Immature natural killer cell (primary cell): Measurements from ENCODE around the gene APBB1IP. TPM values are rescaled to one million over a fixed set of nuclear protein-coding genes. Genes with fewer than 3 reads are reported as not detected.
"Not testable (repeated sequence)": the region's sequence is repeated elsewhere in the genome, so short reads cannot be mapped to it uniquely, and the experiment has no call there.

ENCODE experiments used
- DNase-seq, 3 donors: peaks; one replicate each; pipeline ENCODE4 v3.0.0; 2022; ENCODE audit warnings: mixed read lengths in 1 of 3
- H3K27ac Mint-ChIP-seq, 6 donors: one replicate each; pipeline ENCODE4 v1.8.0; 2020; ENCODE audit warnings: mixed read lengths in 6 of 6, mild to moderate bottlenecking in 5 of 6, inconsistent platforms in 4 of 6, moderate library complexity in 3 of 6
- H3K27me3 Mint-ChIP-seq, 3 donors: one replicate each; pipeline ENCODE4 v1.8.0; 2020 to 2021; ENCODE audit warnings: low read depth in 3 of 3, mild to moderate bottlenecking in 3 of 3, mixed read lengths in 3 of 3, moderate library complexity in 3 of 3, inconsistent platforms in 1 of 3
- H3K36me3 Mint-ChIP-seq, 3 donors: one replicate each; pipeline ENCODE4 v1.8.0; 2020; ENCODE audit warnings: mixed read lengths in 3 of 3, inconsistent platforms in 2 of 3, mild to moderate bottlenecking in 2 of 3
- H3K4me1 Mint-ChIP-seq, 2 donors: one replicate each; pipeline ENCODE4 v1.8.0; 2020; ENCODE audit warnings: inconsistent platforms in 2 of 2, mild to moderate bottlenecking in 2 of 2, mixed read lengths in 2 of 2, moderate library complexity in 1 of 2
- H3K4me3 Mint-ChIP-seq, 5 donors: one replicate each; pipeline ENCODE4 v1.8.0; 2020; ENCODE audit warnings: mild to moderate bottlenecking in 5 of 5, mixed read lengths in 5 of 5, inconsistent platforms in 3 of 5, moderate library complexity in 3 of 5
- H3K9me3 Mint-ChIP-seq, 6 donors: one replicate each; pipeline ENCODE4 v1.8.0; 2020; ENCODE audit warnings: mild to moderate bottlenecking in 6 of 6, mixed read lengths in 6 of 6, inconsistent platforms in 4 of 6, moderate library complexity in 3 of 6
- polyA plus RNA-seq, 3 donors: library from polyadenylated mRNA; unstranded; fragments of 300-500 nt; fragmentation: Illumina TruSeq; gene quantifications; one replicate each; pipeline ENCODE4 v1.2.3, GENCODE V29; 2021

APBB1IP gene
- polyA plus RNA-seq, 3 donors from 2014 or later: 22.0 to 83.5 (median 29.8) TPM

- H3K27ac Mint-ChIP-seq: peak overlapping the region in 5 of 6 donors; percentile 6 to 36 (median 23)
Observed at GRCh38 chr10:26573674-26574073, 135.5 kb downstream of the APBB1IP start.

GRCh38 chr10:26574783-26575182, 136.6 kb downstream of the APBB1IP start:
- peaks cover 33 to 39% (median 39%) of the 10 kb centered on the region in 3 donors for H3K36me3 Mint-ChIP-seq
- peaks cover 11 to 13% of the 10 kb centered on the region in 2 donors for H3K4me1 Mint-ChIP-seq
- H3K4me3 Mint-ChIP-seq: no peak overlapping the region

More at GRCh38 chr10:26573674-26574073, 135.5 kb downstream of the APBB1IP start:
- Mint-ChIP-seq H3K36me3 (peaks cover 38 to 45% (median 39%) of the 10 kb centered on the region in 3 donors), H3K27me3 (peaks cover 0 to 6% (median 0%) of the 10 kb centered on the region in 3 donors), H3K4me1 (peaks cover 11 to 13% of the 10 kb centered on the region in 2 donors), H3K9me3 (no peaks in the 10 kb centered on the region), H3K4me3 (no peak overlapping the region)
- DNase-seq: no peak

GRCh38 chr10:26578371-26578770, 140.2 kb downstream of the APBB1IP start:
- H3K36me3 Mint-ChIP-seq: peaks cover 11 to 20% (median 14%) of the 10 kb centered on the region in 3 donors
- H3K4me3 Mint-ChIP-seq, H3K9me3 Mint-ChIP-seq, H3K27me3 Mint-ChIP-seq, DNase-seq, H3K27ac Mint-ChIP-seq: not testable (repeated sequence)
- H3K4me1 Mint-ChIP-seq: peaks cover 11% of the 10 kb centered on the region in 2 donors

More at GRCh38 chr10:26574783-26575182, 136.6 kb downstream of the APBB1IP start:
- DNase-seq: peak in 1 of 3 donors; percentile 3
- H3K9me3 Mint-ChIP-seq: no peaks in the 10 kb centered on the region
- peak overlapping the region in 2 of 6 donors; percentile 28 to 73 for H3K27ac Mint-ChIP-seq
- H3K27me3 Mint-ChIP-seq: peaks cover 0 to 6% (median 0%) of the 10 kb centered on the region in 3 donors

GRCh38 chr10:26579256-26580063, 141.3 kb downstream of the APBB1IP start:
- no peak overlapping the region for H3K27ac Mint-ChIP-seq
- H3K36me3 Mint-ChIP-seq: peaks cover 7 to 15% (median 14%) of the 10 kb centered on the region in 3 donors
- H3K4me1 Mint-ChIP-seq: peaks cover 7 to 17% of the 10 kb centered on the region in 2 donors
- no peak overlapping the region for H3K4me3 Mint-ChIP-seq
- peaks cover 0 to 6% (median 3%) of the 10 kb centered on the region in 3 donors for H3K27me3 Mint-ChIP-seq
- no peak for DNase-seq
- H3K9me3 Mint-ChIP-seq: no peaks in the 10 kb centered on the region

GRCh38 chr10:26586211-26586610, 148.1 kb downstream of the APBB1IP start:
- DNase-seq: no peak
- no peak overlapping the region for H3K27ac Mint-ChIP-seq
- peaks cover 8 to 35% (median 14%) of the 10 kb centered on the region in 3 donors for H3K36me3 Mint-ChIP-seq

GRCh38 chr10:26588611-26589010, 150.5 kb downstream of the APBB1IP start:
- H3K4me1 Mint-ChIP-seq: peaks cover 0 to 6% of the 10 kb centered on the region in 2 donors
- DNase-seq: no peak
- H3K27ac Mint-ChIP-seq: no peak overlapping the region
- no peak overlapping the region for H3K4me3 Mint-ChIP-seq
- H3K9me3 Mint-ChIP-seq: no peaks in the 10 kb centered on the region
- H3K36me3 Mint-ChIP-seq: peaks cover 16 to 49% (median 26%) of the 10 kb centered on the region in 3 donors
- H3K27me3 Mint-ChIP-seq: peaks cover 0 to 7% (median 0%) of the 10 kb centered on the region in 3 donors

More at GRCh38 chr10:26586211-26586610, 148.1 kb downstream of the APBB1IP start:
- Mint-ChIP-seq H3K9me3 (no peaks in the 10 kb centered on the region), H3K4me3 (no peak overlapping the region), H3K4me1 (peaks cover 0 to 6% of the 10 kb centered on the region in 2 donors), H3K27me3 (peaks cover 0 to 5% (median 0%) of the 10 kb centered on the region in 3 donors)

GRCh38 chr10:26589813-26590212, 151.7 kb downstream of the APBB1IP start:
- H3K4me3 Mint-ChIP-seq, H3K27me3 Mint-ChIP-seq, H3K4me1 Mint-ChIP-seq, H3K9me3 Mint-ChIP-seq, DNase-seq, H3K27ac Mint-ChIP-seq: not testable (repeated sequence)
- H3K36me3 Mint-ChIP-seq: peaks cover 18 to 45% (median 26%) of the 10 kb centered on the region in 3 donors

GRCh38 chr10:26593896-26594295, 155.8 kb downstream of the APBB1IP start:
- peaks cover 22 to 48% (median 29%) of the 10 kb centered on the region in 3 donors for H3K36me3 Mint-ChIP-seq
- H3K4me3 Mint-ChIP-seq: no peak overlapping the region
- H3K4me1 Mint-ChIP-seq: no peaks in the 10 kb centered on the region
- no peak for DNase-seq
- H3K27ac Mint-ChIP-seq: no peak overlapping the region
- no peaks in the 10 kb centered on the region for H3K9me3 Mint-ChIP-seq
- H3K27me3 Mint-ChIP-seq: peaks cover 2 to 3% (median 2%) of the 10 kb centered on the region in 3 donors

GRCh38 chr10:26603283-26603682, 165.1 kb downstream of the APBB1IP start:
- not testable (repeated sequence) for H3K27ac Mint-ChIP-seq, H3K36me3 Mint-ChIP-seq, DNase-seq

GRCh38 chr10:26604320-26605093, 166.4 kb downstream of the APBB1IP start:
- not testable (repeated sequence) for H3K9me3 Mint-ChIP-seq, H3K27ac Mint-ChIP-seq, H3K27me3 Mint-ChIP-seq, H3K4me1 Mint-ChIP-seq, DNase-seq, H3K36me3 Mint-ChIP-seq, H3K4me3 Mint-ChIP-seq

More at GRCh38 chr10:26603283-26603682, 165.1 kb downstream of the APBB1IP start:
- not testable (repeated sequence) for H3K9me3 Mint-ChIP-seq, H3K4me1 Mint-ChIP-seq, H3K27me3 Mint-ChIP-seq, H3K4me3 Mint-ChIP-seq

- DNase-seq: peak in 2 of 3 donors; percentile 12 to 18
- not testable (repeated sequence) for H3K36me3 Mint-ChIP-seq
Observed at GRCh38 chr10:26606389-26606877, 168.3 kb downstream of the APBB1IP start.

GRCh38 chr10:26612151-26612915, 174.2 kb downstream of the APBB1IP start:
- H3K9me3 Mint-ChIP-seq: no peaks in the 10 kb centered on the region
- H3K36me3 Mint-ChIP-seq: no peaks in the 10 kb centered on the region
- peaks cover 0 to 6% (median 2%) of the 10 kb centered on the region in 3 donors for H3K27me3 Mint-ChIP-seq
- no peak overlapping the region for H3K27ac Mint-ChIP-seq
- DNase-seq: no peak
- no peak overlapping the region for H3K4me3 Mint-ChIP-seq
- no peaks in the 10 kb centered on the region for H3K4me1 Mint-ChIP-seq

More at GRCh38 chr10:26606389-26606877, 168.3 kb downstream of the APBB1IP start:
- H3K9me3 Mint-ChIP-seq, H3K27me3 Mint-ChIP-seq, H3K27ac Mint-ChIP-seq, H3K4me1 Mint-ChIP-seq, H3K4me3 Mint-ChIP-seq: not testable (repeated sequence)
